Esophagus mucosa (tissue), 1 donor: Measurements from ENCODE around the gene ZBTB7C. TPM values are rescaled to one million over a fixed set of nuclear protein-coding genes. Genes with fewer than 3 reads are reported as not detected.
"Not testable (repeated sequence)": the region's sequence is repeated elsewhere in the genome, so short reads cannot be mapped to it uniquely, and the experiment has no call there.

Source experiments
- ATAC-seq: fragments of 200-7000 bp; cut with Tn5 transposase; one replicate; pipeline ENCODE4 v1.9.1; 2020
- total RNA-seq: library from RNA; stranded (reverse); gene quantifications from one replicate; pipeline ENCODE4 v1.2.4, GENCODE V29; 2023
- donor health status: DM: yes; HTN: yes; CAD: no.

Gene ZBTB7C
- 28.8 TPM for total RNA-seq

DNA sequence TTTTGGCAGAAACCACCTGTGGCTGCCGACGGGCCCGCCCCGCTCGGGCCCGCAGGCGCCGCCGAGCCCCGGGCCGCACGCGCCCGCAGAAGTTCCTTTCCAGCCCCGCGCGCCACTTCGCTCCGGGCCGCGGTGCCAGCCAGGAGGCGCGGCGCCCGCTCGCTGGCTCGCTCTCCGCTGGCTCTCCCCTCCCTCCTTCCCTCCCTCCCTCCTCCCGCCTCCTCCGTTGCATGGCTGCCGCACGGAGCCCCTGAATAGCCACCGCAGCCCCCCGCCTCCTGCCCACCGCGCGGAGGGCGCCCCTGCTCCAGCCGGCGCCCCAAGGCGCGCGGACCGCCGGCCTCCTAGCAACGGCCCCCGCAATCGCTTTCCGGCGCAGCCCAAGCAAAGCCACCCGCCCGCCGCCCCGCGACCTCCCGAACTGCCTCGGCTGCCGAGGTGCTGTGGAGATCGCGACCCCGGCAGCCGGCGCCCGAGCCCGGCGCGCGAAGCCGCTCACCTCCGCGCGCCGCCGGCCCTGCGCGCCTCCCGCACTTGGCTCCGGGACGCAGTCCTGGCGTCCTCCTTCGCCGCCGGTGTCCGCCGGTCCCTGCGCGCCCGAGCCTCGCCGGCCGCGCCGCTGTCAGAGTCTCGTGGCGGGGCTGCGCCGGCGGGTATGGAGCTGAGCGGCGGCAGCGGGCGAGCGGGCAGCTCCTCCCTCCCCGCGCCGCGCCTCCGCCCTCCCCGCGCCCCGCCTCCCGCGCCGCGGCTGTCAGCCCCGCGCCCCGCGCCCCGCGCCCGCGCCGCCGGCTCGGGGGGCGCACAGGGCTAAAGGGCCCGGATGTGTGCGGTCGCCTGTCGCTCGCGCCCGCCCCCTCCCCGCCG is at the start of gene ZBTB7C:
TSS of gene ZBTB7C (minus strand) at position 657 of the 864 bp plus-strand sequence.
- ATAC-seq: peak; percentile 35

- ATAC-seq: no peak
These were observed 47.7 kb upstream of the ZBTB7C start for GRCh38 chr18:48456838-48457237.

- ATAC-seq: peak; percentile 87
These were observed 46.6 kb upstream of the ZBTB7C start for GRCh38 chr18:48455555-48456478.

DNA sequence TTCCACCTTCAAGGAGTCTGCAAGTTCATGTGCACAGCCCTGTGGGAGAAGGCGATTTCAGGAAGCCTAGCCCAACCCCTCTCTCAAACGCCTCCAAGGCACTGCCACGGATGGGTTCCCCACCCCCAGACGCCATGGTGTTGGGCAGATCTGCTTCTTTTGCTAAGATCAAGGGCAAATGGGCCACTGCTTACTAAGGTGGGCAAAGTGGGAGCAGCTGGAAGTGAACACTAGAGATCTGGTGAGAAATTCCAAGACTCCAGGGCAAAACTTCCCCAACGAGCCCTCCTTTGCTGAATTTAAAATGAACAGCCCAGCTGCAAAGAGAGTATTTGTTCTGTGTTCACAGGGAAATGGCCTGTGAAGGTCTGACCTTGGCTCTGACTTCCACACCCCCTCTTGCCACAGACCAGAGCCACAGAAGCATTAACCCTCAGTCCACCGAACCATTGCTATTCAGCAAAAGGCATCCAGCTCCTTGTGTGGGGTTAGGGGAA is 45.1 kb upstream of the ZBTB7C start:
- ATAC-seq: no peak

GRCh38 chr18:48453330-48454066 is 44.3 kb upstream of the ZBTB7C start:
- ATAC-seq: peak; percentile 75

GRCh38 chr18:48452861-48453323 is 43.7 kb upstream of the ZBTB7C start:
- peak; percentile 11 for ATAC-seq

GRCh38 chr18:48450685-48451084 is 41.5 kb upstream of the ZBTB7C start:
- ATAC-seq: no peak

GRCh38 chr18:48446582-48447225 is 37.5 kb upstream of the ZBTB7C start:
- peak; percentile 86 for ATAC-seq

DNA sequence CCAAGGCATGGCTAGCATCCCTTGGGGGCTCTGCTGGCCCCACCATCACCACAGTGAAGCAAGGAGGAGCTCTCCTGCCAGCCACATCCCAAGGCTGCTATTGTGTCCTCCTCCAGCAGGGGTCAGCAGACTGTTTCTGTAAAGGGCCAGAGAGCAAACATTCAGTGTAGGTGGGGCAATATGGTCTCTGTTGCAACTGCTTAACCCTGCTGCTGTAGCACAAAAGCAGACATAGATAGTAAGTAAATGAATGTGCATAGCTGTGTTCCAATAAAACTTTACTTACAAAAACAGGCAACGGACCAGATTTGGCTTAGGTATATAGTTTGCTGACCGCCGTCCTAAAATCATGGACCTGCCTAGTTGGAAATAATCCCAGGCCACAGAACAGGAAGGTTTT is 36.4 kb upstream of the ZBTB7C start:
- ATAC-seq: peak; percentile 86

GRCh38 chr18:48442761-48443160 is 33.6 kb upstream of the ZBTB7C start:
- peak; percentile 32 for ATAC-seq

DNA sequence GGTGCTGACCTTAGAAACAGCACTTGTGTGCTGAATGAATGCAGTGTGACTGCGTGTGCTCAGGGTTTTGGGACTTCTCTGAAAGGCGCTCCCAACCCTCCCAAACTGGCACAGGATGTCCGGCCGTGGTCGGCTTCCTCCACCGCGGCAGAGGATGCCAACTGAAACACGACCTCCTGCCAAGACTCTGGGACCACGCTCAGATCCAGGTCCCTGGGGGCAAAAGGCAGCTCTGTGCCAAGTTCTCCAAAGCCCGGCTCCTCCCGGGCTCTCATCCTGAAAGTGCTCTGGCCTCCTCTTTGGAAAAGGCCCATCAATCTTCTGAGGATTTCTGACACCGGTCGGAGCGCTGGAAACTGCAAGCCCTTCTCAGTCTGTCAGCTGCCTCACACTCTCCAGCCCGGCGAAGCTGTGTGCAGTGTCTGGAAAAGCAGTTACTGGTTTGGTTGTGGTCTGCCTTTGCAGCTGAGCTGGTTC is 32.3 kb upstream of the ZBTB7C start:
- ATAC-seq: no peak

DNA sequence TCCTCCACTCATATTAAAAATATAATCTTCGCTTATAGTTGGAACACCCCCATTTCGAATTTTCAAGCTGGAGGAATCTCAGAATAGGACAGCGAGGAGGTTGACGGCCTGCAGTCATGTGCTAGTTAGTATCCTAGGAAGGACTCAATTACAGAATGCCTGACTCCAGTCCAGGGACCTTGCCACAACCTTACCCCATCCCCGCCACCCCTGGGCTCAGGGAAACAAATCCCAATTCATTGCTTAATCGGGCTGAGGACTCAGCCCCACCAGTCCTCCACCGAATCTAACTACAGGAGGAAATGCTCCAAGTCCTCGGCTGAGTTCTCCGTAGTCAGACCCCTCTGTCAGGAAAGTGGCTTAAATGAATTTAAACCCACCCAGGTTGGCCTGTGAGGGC is 31.7 kb upstream of the ZBTB7C start:
- no peak for ATAC-seq

- ATAC-seq: peak; percentile 92
These were observed 27.7 kb upstream of the ZBTB7C start for GRCh38 chr18:48436907-48437306.

DNA sequence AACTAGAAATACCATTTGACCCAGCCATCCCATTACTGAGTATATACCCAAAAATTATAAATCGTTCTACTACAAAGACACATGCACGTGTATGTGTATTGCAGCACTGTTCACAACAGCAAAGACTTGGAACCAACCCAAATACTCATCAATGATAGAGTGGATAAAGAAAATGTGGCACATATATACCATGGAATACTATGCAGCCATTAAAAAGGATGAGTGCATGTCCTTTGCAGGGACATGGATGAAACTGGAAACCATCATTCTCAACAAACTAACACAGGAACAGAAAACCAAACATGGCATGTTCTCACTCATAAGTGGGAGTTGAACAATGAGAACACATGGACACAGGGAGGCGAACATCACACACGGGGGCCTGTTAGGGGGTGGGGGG is 25.2 kb upstream of the ZBTB7C start:
- ATAC-seq: not testable (repeated sequence)

DNA sequence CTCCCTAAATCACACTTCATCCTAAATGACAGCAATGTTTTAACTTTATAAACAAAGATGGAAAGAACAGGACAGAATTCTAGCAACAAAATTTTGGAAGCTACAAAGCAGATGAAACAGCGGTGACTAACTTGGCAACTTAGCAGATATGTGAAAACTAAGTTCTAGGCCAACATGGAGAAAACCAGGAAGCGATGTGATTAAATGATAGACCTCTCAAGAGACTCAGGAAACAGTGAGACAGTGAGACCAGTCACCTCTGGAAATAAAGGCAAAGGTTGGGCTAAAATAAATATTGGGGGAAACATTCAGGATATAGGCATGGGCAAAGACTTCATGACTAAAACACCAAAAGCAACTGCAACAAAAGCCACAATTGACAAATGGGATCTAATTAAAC is 24.4 kb upstream of the ZBTB7C start:
- no peak for ATAC-seq

GRCh38 chr18:48430150-48430549 is 21.0 kb upstream of the ZBTB7C start:
- ATAC-seq: peak; percentile 55

GRCh38 chr18:48428475-48429177 is 19.4 kb upstream of the ZBTB7C start:
- ATAC-seq: peak; percentile 54

DNA sequence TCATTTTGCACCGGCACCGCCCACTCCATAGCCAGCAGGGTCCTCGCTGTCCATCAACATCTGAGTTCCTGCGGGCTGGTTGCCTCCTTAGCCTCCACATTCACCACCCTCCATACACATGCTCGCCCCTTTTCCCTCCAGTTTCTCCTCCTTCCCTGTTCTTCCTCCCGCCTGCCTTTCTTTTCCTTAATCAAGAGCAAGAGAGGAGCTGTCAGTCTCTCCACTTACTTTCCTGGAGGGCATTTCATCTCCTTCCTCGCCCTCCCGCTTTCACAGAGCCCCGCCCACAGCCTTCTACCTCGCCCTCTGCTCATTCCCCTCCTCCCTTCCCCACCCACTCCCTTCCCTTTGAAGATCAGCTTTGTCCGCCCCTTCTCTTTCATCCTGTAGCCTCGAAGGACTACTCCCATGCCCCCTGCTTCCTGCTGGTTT is 13.8 kb upstream of the ZBTB7C start:
- no peak for ATAC-seq

- ATAC-seq: peak; percentile 63
These were observed 10.3 kb upstream of the ZBTB7C start for GRCh38 chr18:48419277-48420022.
